ENCODE measurements around the gene BORCS5. TPM values are rescaled to one million over a fixed set of nuclear protein-coding genes. Genes with fewer than 3 reads are reported as not detected.
"Not testable (repeated sequence)": the region's sequence is repeated elsewhere in the genome, so short reads cannot be mapped to it uniquely, and the experiment has no call there.

Gene BORCS5
- total RNA-seq = 10 to 100 TPM; 22.8 to 46.3 TPM
- 20.3 TPM for polyA plus RNA-seq (ENCODE audit: insufficient read depth, low read depth, low replicate concordance)
- long read RNA-seq, donor 1, full-length matches to known transcripts = 4 of 4 reads
- long read RNA-seq, donor 1, partial matches to known transcripts = 0 of 4 reads
- long read RNA-seq, donor 1, other reads (novel, unspliced or antisense) = 0 of 4 reads
- long read RNA-seq, donor 2, full-length matches to known transcripts = 2 of 2 reads
- long read RNA-seq, donor 2, partial matches to known transcripts = 0 of 2 reads
- long read RNA-seq, donor 2, other reads (novel, unspliced or antisense) = 0 of 2 reads

DNA sequence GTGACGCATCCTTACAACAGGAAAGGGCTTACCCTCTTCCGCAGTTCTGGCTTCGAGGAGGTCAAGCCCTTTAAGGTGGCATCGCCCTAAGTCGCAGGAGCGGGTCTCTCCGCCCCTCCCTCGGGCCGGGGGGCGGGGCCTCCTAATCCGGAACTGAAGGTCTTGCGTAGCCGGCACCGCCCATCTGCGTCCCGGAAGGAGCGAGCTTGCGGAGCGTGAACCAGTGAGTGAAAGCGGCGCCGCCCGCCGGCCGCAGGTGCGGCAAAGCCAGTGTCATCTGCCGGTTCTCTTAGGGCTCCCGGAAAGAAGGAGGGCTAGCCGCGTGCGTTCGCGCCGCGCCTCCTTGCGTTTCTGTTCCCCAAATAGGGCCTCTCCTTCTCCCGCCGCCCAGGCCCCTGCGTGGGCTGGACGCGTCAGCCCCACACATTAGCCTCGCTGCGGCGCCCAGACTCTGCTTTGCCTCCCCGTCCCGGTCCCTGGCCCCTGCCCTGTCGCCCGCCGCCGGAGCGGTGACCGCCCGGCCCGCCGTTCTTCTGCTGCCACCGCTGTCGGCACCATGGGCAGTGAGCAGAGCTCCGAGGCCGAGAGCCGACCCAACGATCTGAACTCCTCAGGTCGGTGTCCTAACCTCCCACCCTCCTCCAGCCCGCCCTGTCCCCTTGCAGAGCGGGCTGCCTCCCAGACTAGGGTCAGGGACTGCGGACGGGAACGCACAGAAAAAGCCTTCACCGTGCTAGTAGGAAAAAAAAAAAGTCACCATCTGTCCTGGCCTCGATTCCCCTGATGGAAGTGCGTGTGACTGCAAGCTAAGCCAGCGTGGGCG, at the start of gene BORCS5:
Gene BORCS5 (plus strand): TSS at position 183 of the 823 bp plus-strand sequence. CDS start 374 bp downstream, at position 557.
- peak within 1 kb of the TSS; percentile 96 to 98 for H3K4me3 ChIP-seq
- H3K27ac ChIP-seq = peak within 1 kb of the TSS; percentile 95 to 98
- 1 to 2% methylated on average over 45 to 60 of the region's 72 CpGs for WGBS, 2 donors
- peaks cover 13% of the 10 kb centered on the region for H3K4me1 ChIP-seq
- TF ChIP-seq CTCF (IDR thresholded peaks at IDR 0.05) (peak in 1 of 3 experiments; percentile 5), POLR2A (IDR thresholded peaks at IDR 0.05) (peak; percentile 88)
- H3K36me3 ChIP-seq (ENCODE audit: low read depth, missing control alignments) = no peaks in the 10 kb centered on the region
- intact Hi-C loops (cut with DNase I; ENCODE audit: low total_unique reads) = no loop called here
- peak; percentile 98 for DNase-seq
- H3K9me3 ChIP-seq = no peaks in the 10 kb centered on the region
- no peaks in the 10 kb centered on the region for H3K27me3 ChIP-seq

DNA sequence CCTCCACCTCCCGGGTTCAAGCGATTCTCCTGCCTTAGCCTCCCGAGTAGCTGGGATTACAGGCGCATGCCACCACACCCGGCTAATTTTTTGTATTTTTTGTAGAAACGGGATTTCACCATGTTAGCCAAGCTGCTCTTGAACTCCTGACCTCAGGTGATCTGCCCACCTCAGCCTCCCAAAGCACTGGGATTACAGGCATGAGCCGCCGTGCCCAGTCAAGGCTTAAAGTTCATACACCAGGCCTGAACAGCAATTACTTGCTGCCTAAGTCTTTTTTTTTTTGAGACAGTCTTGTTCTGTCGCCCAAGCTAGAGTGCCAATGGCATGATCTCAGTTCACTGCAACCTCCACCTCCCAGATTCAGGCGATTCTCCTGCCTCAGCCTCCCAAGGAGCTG, 46.2 kb upstream of the BORCS5 start:
- H3K4me3 ChIP-seq; H3K27ac ChIP-seq; H3K4me1 ChIP-seq; intact Hi-C loops (cut with DNase I; ENCODE audit: low total_unique reads); H3K27me3 ChIP-seq; H3K9me3 ChIP-seq; DNase-seq; H3K36me3 ChIP-seq (ENCODE audit: low read depth, missing control alignments): not testable (repeated sequence)
- 76 to 88% methylated on average over 10 of the region's 10 CpGs for WGBS, 2 donors

DNA sequence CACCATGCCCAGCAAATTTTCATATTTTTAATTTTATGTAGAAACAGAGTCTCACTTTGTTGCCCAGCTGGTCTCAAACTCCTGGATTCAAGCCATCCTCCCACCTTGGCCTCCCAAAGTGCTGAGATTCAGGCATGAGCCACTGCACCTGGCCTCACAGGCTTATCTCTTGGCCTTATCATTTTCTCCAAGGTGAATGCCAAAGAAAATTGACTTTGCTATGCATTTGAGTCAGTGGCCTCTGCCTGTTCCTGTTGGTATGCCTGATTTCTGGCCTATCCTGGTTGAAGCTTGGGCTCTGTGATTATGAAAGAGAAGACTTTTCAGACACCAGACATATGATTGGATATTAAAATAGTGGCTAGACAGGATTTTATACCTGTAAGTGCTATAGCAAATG, 41.0 kb upstream of the BORCS5 start:
- TF ChIP-seq CTCF (IDR thresholded peaks at IDR 0.05) (no peak), POLR2A (IDR thresholded peaks at IDR 0.05) (no peak)
- Histone ChIP-seq H3K27ac (no peak overlapping the region), H3K9me3 (no peaks in the 10 kb centered on the region), H3K4me1 (peaks cover 7% of the 10 kb centered on the region), H3K36me3 (ENCODE audit: low read depth, missing control alignments) (no peaks in the 10 kb centered on the region), H3K4me3 (no peak overlapping the region), H3K27me3 (no peaks in the 10 kb centered on the region)
- DNase-seq = no peak
- intact Hi-C loops (cut with DNase I; ENCODE audit: low total_unique reads) = no loop called here

GRCh38 chr12:12319451-12320183, 37.3 kb upstream of the BORCS5 start:
- WGBS, 2 donors = 31 to 40% methylated on average over 9 of the region's 9 CpGs
- Histone ChIP-seq H3K27ac (peak overlapping the region; percentile 63 to 71), H3K36me3 (ENCODE audit: low read depth, missing control alignments) (no peaks in the 10 kb centered on the region), H3K9me3 (no peaks in the 10 kb centered on the region), H3K4me3 (no peak overlapping the region), H3K4me1 (peaks cover 7% of the 10 kb centered on the region), H3K27me3 (no peaks in the 10 kb centered on the region)
- TF ChIP-seq POLR2A (IDR thresholded peaks at IDR 0.05) (no peak), CTCF (IDR thresholded peaks at IDR 0.05) (no peak)
- no peak for DNase-seq
- intact Hi-C loops (cut with DNase I; ENCODE audit: low total_unique reads) = loop anchor here (10.0 kb wide), 1 partner anchor 235 kb away; no protein-coding TSS in a partner anchor

GRCh38 chr12:12323118-12323517, 33.8 kb upstream of the BORCS5 start:
- Histone ChIP-seq H3K27me3 (no peaks in the 10 kb centered on the region), H3K27ac (no peak overlapping the region), H3K9me3 (no peaks in the 10 kb centered on the region), H3K4me3 (no peak overlapping the region), H3K4me1 (peaks cover 7% of the 10 kb centered on the region), H3K36me3 (ENCODE audit: low read depth, missing control alignments) (no peaks in the 10 kb centered on the region)
- TF ChIP-seq POLR2A (IDR thresholded peaks at IDR 0.05) = no peak
- no peak for TF ChIP-seq CTCF (IDR thresholded peaks at IDR 0.05)
- DNase-seq = no peak
- 91% methylated on average over 3 of the region's 4 CpGs for WGBS, 2 donors
- intact Hi-C loops (cut with DNase I; ENCODE audit: low total_unique reads) = loop anchor here (10.0 kb wide), 1 partner anchor 238 kb away; no protein-coding TSS in a partner anchor

All from testis (tissue), 5 donors.